Gastrocnemius medialis (tissue), 4 donors: Measurements from ENCODE around the gene MEGF8. TPM values are rescaled to one million over a fixed set of nuclear protein-coding genes. Genes with fewer than 3 reads are reported as not detected.
"Not testable (repeated sequence)": the region's sequence is repeated elsewhere in the genome, so short reads cannot be mapped to it uniquely, and the experiment has no call there.

Source experiments
- ATAC-seq, 2 donors: fragments of 150-250 bp; one replicate each; pipeline ENCODE4 v1.9.1; 2016
- DNase-seq, 2 donors: peaks; one replicate each; pipeline ENCODE4 v3.0.0-alpha.2; 2019
- H3K27ac ChIP-seq, 4 donors: fragments of 200-600 bp; sonication (generic); 1 replicate in 1 of 4; 2 replicates in 3 of 4; pipeline ENCODE4 v1.5.1; 2016 to 2018; ENCODE audit warnings: mild to moderate bottlenecking in 2 of 4, moderate library complexity in 1 of 4
- H3K27me3 ChIP-seq, 3 donors: fragments of 200-600 bp; sonication (generic) in 2 of 3; 1 replicate in 1 of 3; 2 replicates in 2 of 3; pipeline versions ENCODE4 v1.5.1 to v1.6.0; 2016 to 2019; ENCODE audit warnings: mild to moderate bottlenecking in 1 of 3, moderate library complexity in 1 of 3
- H3K36me3 ChIP-seq, 2 donors: fragments of 200-600 bp; sonication (generic) in 1 of 2; one replicate each; pipeline ENCODE4 v1.5.1; 2017 to 2018
- H3K4me1 ChIP-seq, 2 donors: fragments of 200-600 bp; sonication (generic) in 1 of 2; one replicate each; pipeline ENCODE4 v1.5.1; 2016 to 2017; ENCODE audit warnings: mild to moderate bottlenecking in 2 of 2
- H3K4me3 ChIP-seq, 4 donors: fragments of 200-600 bp; sonication (generic) in 3 of 4; 1 replicate in 1 of 4; 2 replicates in 3 of 4; pipeline ENCODE4 v1.5.1; 2016 to 2019; ENCODE audit warnings: mild to moderate bottlenecking in 2 of 4
- H3K9me3 ChIP-seq, 3 donors: fragments of 200-600 bp; sonication (generic) in 2 of 3; 1 replicate in 1 of 3; 2 replicates in 2 of 3; pipeline ENCODE4 v1.5.1; 2016 to 2019
- CTCF ChIP-seq, 5 experiments: fragments of 450-650 bp in 3 of 5; fragments of 200-600 bp in 2 of 5; sonication (generic) in 2 of 5; IDR thresholded peaks in 4 of 5; conservative IDR thresholded peaks in 1 of 5; 1 replicate in 4 of 5; 2 replicates in 1 of 5; pipeline ENCODE4 v1.5.1; 2016 to 2019; ENCODE audit warnings: antibody characterized with exemption in 5 of 5, mild to moderate bottlenecking in 3 of 5, moderate library complexity in 3 of 5
- POLR2A ChIP-seq, 2 donors: fragments of 450-650 bp; IDR thresholded peaks; one replicate each; pipeline ENCODE4 v1.6.1; 2017; ENCODE audit warnings: antibody characterized with exemption in 2 of 2, mild to moderate bottlenecking in 2 of 2, moderate library complexity in 2 of 2
- in situ Hi-C, 4 donors: fragments of 200-750 bp; cut with MboI; loops; one replicate each; pipeline versions ENCODE4 v1.15.0 to v1.8.0; 2017; ENCODE audit warnings: low sequenced_read_pairs in 4 of 4
- intact Hi-C: fragments of 100-400 bp; cut with DNase I; formaldehyde crosslinking; loops from one replicate; pipeline ENCODE4 v1.15.1; 2023; ENCODE audit warnings: low total_unique reads
- total RNA-seq, 4 donors: library from RNA; depleted of rRNA; stranded (reverse); fragments of >200 nt; gene quantifications; one replicate each; pipeline versions ENCODE4 v1.1.0 to v1.2.3, GENCODE V29; 2016

The MEGF8 gene
- total RNA-seq, 4 donors from 2014 or later = 7.3 to 12.3 (median 10.3) TPM

- DNase-seq (no peak), ATAC-seq (no peak)
- Histone ChIP-seq H3K36me3 (peaks cover 0 to 23% of the 10 kb centered on the region in 2 donors), H3K27me3 (no peaks in the 10 kb centered on the region), H3K4me3 (no peak overlapping the region), H3K9me3 (no peaks in the 10 kb centered on the region), H3K4me1 (peaks cover 3 to 4% of the 10 kb centered on the region in 2 donors), H3K27ac (no peak overlapping the region)
- intact Hi-C loops = no loop called here
- in situ Hi-C loops = loop anchor here in 1 of 4 donors (25.0 kb wide), 1 partner anchor 223 kb away; no protein-coding TSS in a partner anchor
- no peak for TF ChIP-seq CTCF (IDR thresholded peaks at IDR 0.05 in 4 of 5, conservative IDR thresholded peaks at IDR 0.05 in 1 of 5)
- TF ChIP-seq POLR2A (IDR thresholded peaks at IDR 0.05) = no peak
These were observed 10.0 kb downstream of the MEGF8 start for GRCh38 chr19:42335374-42335936.

GRCh38 chr19:42335971-42336370 lies 10.5 kb downstream of the MEGF8 start:
- Histone ChIP-seq H3K27me3 (no peaks in the 10 kb centered on the region), H3K4me3 (no peak overlapping the region), H3K9me3 (no peaks in the 10 kb centered on the region), H3K4me1 (peaks cover 3 to 4% of the 10 kb centered on the region in 2 donors), H3K27ac (no peak overlapping the region), H3K36me3 (peaks cover 0 to 23% of the 10 kb centered on the region in 2 donors)
- in situ Hi-C loops (loop anchor here in 1 of 4 donors (25.0 kb wide), 1 partner anchor 224 kb away; no protein-coding TSS in a partner anchor), intact Hi-C loops (no loop called here)
- DNase-seq (no peak), ATAC-seq (no peak)
- no peak for TF ChIP-seq POLR2A (IDR thresholded peaks at IDR 0.05)
- TF ChIP-seq CTCF (IDR thresholded peaks at IDR 0.05 in 4 of 5, conservative IDR thresholded peaks at IDR 0.05 in 1 of 5) = no peak

GRCh38 chr19:42339126-42339860 lies 13.9 kb downstream of the MEGF8 start:
- in situ Hi-C loops = loop anchor here in 1 of 4 donors (25.0 kb wide), 1 partner anchor 227 kb away; no protein-coding TSS in a partner anchor
- H3K27ac ChIP-seq, DNase-seq, intact Hi-C loops, ATAC-seq, H3K27me3 ChIP-seq, H3K9me3 ChIP-seq, H3K4me1 ChIP-seq, H3K4me3 ChIP-seq: not testable (repeated sequence)
- peaks cover 0 to 36% of the 10 kb centered on the region in 2 donors for H3K36me3 ChIP-seq

GRCh38 chr19:42339922-42340321 lies 14.5 kb downstream of the MEGF8 start:
- peaks cover 0 to 40% of the 10 kb centered on the region in 2 donors for H3K36me3 ChIP-seq
- DNase-seq, H3K27me3 ChIP-seq, intact Hi-C loops, H3K9me3 ChIP-seq, H3K4me3 ChIP-seq, H3K27ac ChIP-seq, ATAC-seq, H3K4me1 ChIP-seq: not testable (repeated sequence)
- in situ Hi-C loops = loop anchor here in 1 of 4 donors (25.0 kb wide), 1 partner anchor 228 kb away; no protein-coding TSS in a partner anchor

GRCh38 chr19:42343344-42344110 lies 18.1 kb downstream of the MEGF8 start:
- DNase-seq = no peak
- Histone ChIP-seq H3K36me3 (peaks cover 0 to 42% of the 10 kb centered on the region in 2 donors), H3K27me3 (no peaks in the 10 kb centered on the region), H3K27ac (no peak overlapping the region), H3K9me3 (no peaks in the 10 kb centered on the region), H3K4me1 (peaks cover 0 to 7% of the 10 kb centered on the region in 2 donors), H3K4me3 (no peak overlapping the region)
- in situ Hi-C loops (loop anchor here in 1 of 4 donors (25.0 kb wide), 1 partner anchor 231 kb away; no protein-coding TSS in a partner anchor), intact Hi-C loops (no loop called here)
- no peak for ATAC-seq
- TF ChIP-seq CTCF (IDR thresholded peaks at IDR 0.05 in 4 of 5, conservative IDR thresholded peaks at IDR 0.05 in 1 of 5) (no peak), POLR2A (IDR thresholded peaks at IDR 0.05) (no peak)
